Lower leg skin (tissue), 3 donors: ENCODE data around the gene PPP1R11.

Source experiments
- CTCF ChIP-seq, 3 donors: fragments of 450-650 bp; IDR thresholded peaks; one replicate each; pipeline ENCODE4 v1.5.1; 2016; ENCODE audit warnings: antibody characterized with exemption in 3 of 3, mild to moderate bottlenecking in 3 of 3, moderate library complexity in 2 of 3
- POLR2A ChIP-seq, 2 donors: fragments of 450-650 bp; IDR thresholded peaks; one replicate each; pipeline ENCODE4 v1.6.1; 2016 to 2017; ENCODE audit warnings: antibody characterized with exemption in 2 of 2, mild to moderate bottlenecking in 1 of 2, moderate library complexity in 1 of 2

GRCh38 chr6:30112402-30112994 is 45.5 kb downstream of the PPP1R11 start:
- TF ChIP-seq CTCF (IDR thresholded peaks at IDR 0.05), result no peak
- TF ChIP-seq POLR2A (IDR thresholded peaks at IDR 0.05), result no peak
